Measurements from ENCODE around the gene ZNF474.
"Not testable (repeated sequence)": the region's sequence is repeated elsewhere in the genome, so short reads cannot be mapped to it uniquely, and the experiment has no call there.

Gene ZNF474

GRCh38 chr5:122129306-122129705 lies at the start of gene ZNF474:
Gene ZNF474 (plus strand): TSS chr5:122129546. CDS start chr5:122151991, 22,445 bp downstream.
- DNase-seq = peak in 1 of 3 experiments; percentile 39

- peak in 1 of 3 experiments; percentile 56 for DNase-seq
Measured at GRCh38 chr5:122081541-122081940, 47.8 kb upstream of the ZNF474 start.

- no peak for DNase-seq
Measured at GRCh38 chr5:122083535-122083934, 45.8 kb upstream of the ZNF474 start.

- DNase-seq = no peak
Measured at GRCh38 chr5:122085041-122085440, 44.3 kb upstream of the ZNF474 start.

GRCh38 chr5:122089096-122090013 lies 40.0 kb upstream of the ZNF474 start:
- peak in 1 of 3 experiments; percentile 67 for DNase-seq

- DNase-seq = peak in 2 of 3 experiments; percentile 1 to 32
Measured at GRCh38 chr5:122091936-122092600, 37.3 kb upstream of the ZNF474 start.

GRCh38 chr5:122093415-122094180 lies 35.7 kb upstream of the ZNF474 start:
- no peak for DNase-seq

- DNase-seq = not testable (repeated sequence)
Measured at GRCh38 chr5:122094251-122094650, 35.1 kb upstream of the ZNF474 start.

- DNase-seq = no peak
Measured at GRCh38 chr5:122095158-122095557, 34.2 kb upstream of the ZNF474 start.

GRCh38 chr5:122097391-122097790 lies 32.0 kb upstream of the ZNF474 start:
- DNase-seq = no peak

- DNase-seq = no peak
Measured at GRCh38 chr5:122099060-122099790, 30.1 kb upstream of the ZNF474 start.

GRCh38 chr5:122101636-122102285 lies 27.6 kb upstream of the ZNF474 start:
- peak in 2 of 3 experiments; percentile 23 to 61 for DNase-seq

GRCh38 chr5:122102825-122103224 lies 26.5 kb upstream of the ZNF474 start:
- DNase-seq = no peak

- DNase-seq = no peak
Measured at GRCh38 chr5:122105909-122106308, 23.4 kb upstream of the ZNF474 start.

- DNase-seq = no peak
Measured at GRCh38 chr5:122107016-122107415, 22.3 kb upstream of the ZNF474 start.

GRCh38 chr5:122110987-122111386 lies 18.4 kb upstream of the ZNF474 start:
- DNase-seq = no peak

- no peak for DNase-seq
Measured at GRCh38 chr5:122111460-122111859, 17.9 kb upstream of the ZNF474 start.

- DNase-seq = no peak
Measured at GRCh38 chr5:122112063-122112462, 17.3 kb upstream of the ZNF474 start.

- DNase-seq = no peak
Measured at GRCh38 chr5:122112733-122113558, 16.4 kb upstream of the ZNF474 start.

GRCh38 chr5:122114501-122114900 lies 14.8 kb upstream of the ZNF474 start:
- no peak for DNase-seq

GRCh38 chr5:122118356-122118948 lies 10.9 kb upstream of the ZNF474 start:
- DNase-seq = no peak
